HUDEP-2 (cell line): ENCODE data around the gene RIPK1.

ENCODE experiments used
- DNase-seq, 76 experiments: peaks; one replicate each; lab custom pipeline; 2025; ENCODE audit not compliant: unreplicated experiment in 76 of 76; lab: John Stamatoyannopoulos, UW

The RIPK1 gene

GRCh38 chr6:3159805-3160781 is 91.8 kb downstream of the RIPK1 start:
- DNase-seq = peak in 75 of 76 experiments; percentile 24 to 97 (median 90)

GRCh38 chr6:3162067-3162497 is 93.8 kb downstream of the RIPK1 start:
- DNase-seq = peak in 73 of 76 experiments; percentile 23 to 87 (median 60)

- peak in 72 of 76 experiments; percentile 24 to 97 (median 68) for DNase-seq
Measured at GRCh38 chr6:3162565-3163247, 94.4 kb downstream of the RIPK1 start.

- DNase-seq = peak in 4 of 76 experiments; percentile 39 to 57 (median 52)
Measured at GRCh38 chr6:3163248-3163594, 94.9 kb downstream of the RIPK1 start.

GRCh38 chr6:3164388-3164787 is 96.1 kb downstream of the RIPK1 start:
- no peak for DNase-seq
